ENCODE results near the gene MMRN1.

MMRN1 gene

DNA sequence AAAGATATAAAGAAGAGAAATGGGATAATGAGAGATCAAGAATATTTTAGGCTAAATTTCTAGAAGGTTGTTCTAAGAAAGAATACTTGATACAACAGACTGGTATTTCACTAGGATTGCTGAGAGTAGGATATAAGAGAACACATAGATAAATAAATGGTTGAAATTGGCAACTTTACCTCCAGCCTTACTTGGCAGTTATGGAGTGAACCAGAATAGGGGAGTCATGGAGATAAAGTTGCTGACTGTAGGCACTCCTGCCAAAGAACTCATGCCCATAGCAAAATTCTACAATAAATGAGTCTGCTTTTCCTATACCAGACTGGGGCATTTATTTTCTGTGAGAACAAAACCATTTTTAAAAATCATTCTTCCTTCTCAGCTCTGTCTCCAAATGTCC is 26.4 kb upstream of the MMRN1 start:
- no peak for TF ChIP-seq CSDC2 (CRISPR knock-in tag; IDR thresholded peaks at IDR 0.05)
- no peak for TF ChIP-seq SNAI2 (CRISPR knock-in tag; IDR thresholded peaks at IDR 0.05)
- no peak for TF ChIP-seq ESRRG (CRISPR knock-in tag; IDR thresholded peaks at IDR 0.05)
- TF ChIP-seq ZNF565 (CRISPR knock-in tag; conservative IDR thresholded peaks at IDR 0.05; ENCODE audit: low read depth), result no peak

DNA sequence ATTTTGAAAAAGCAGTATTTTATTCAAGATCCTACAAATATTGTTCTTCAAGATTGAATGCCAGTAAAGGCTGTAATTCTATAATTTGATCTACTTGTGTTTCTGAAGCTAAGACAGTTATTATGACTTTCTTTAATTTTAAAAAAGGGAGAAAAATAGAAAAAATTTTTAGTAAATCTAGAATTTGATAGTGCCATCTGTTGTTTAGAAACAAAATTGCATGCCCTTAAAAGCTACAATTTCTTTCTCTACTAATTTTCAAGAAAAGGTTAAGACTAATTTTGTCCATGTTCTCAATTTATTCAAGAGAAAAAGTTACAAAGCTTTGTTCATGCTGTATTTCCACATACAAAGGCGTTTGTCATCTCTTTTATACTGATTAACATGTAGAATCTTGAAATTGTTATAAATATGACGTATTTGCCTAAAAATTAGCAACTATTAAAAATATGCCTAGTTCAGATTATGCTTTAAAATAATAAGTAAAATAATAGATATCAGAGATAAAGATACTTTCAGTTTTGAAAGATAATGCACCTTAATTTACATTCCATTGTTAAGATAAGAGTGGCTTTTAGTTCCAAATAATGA is 25.6 kb upstream of the MMRN1 start:
- no peak for TF ChIP-seq GLIS3 (CRISPR knock-in tag; IDR thresholded peaks at IDR 0.05)
- no peak for TF ChIP-seq ISL1 (CRISPR knock-in tag; IDR thresholded peaks at IDR 0.05)
- no peak for ATAC-seq

More for the DNA sequence above, 26.4 kb upstream of the MMRN1 start:
- ATAC-seq, result no peak

DNA sequence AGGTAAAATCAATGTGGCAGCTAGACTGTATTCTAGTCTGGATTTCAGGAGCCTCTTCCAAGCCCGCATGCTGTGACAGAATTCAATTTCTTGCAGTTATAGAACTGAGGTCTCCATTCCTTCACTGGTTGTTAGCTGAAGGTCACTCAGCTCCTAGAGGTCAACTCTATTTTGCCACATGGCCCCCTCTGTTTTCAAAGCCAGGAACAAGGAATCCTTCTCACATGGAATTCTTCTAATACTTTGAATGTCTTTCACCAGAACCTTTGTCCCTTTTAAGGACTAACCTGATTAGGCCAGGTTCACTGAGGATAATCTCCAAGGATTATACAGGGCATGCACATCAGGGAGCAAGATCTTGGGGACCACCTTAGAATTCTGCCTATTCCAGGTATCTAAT is 23.4 kb upstream of the MMRN1 start:
- TF ChIP-seq SNAI2 (CRISPR knock-in tag; IDR thresholded peaks at IDR 0.05) (no peak), TOX (CRISPR knock-in tag; IDR thresholded peaks at IDR 0.05; ENCODE audit: borderline replicate concordance) (no peak), OSR1 (CRISPR knock-in tag; IDR thresholded peaks at IDR 0.05) (no peak), ZFP30 (CRISPR knock-in tag; IDR thresholded peaks at IDR 0.05) (no peak)
- TF ChIP-seq, protein P1, sequence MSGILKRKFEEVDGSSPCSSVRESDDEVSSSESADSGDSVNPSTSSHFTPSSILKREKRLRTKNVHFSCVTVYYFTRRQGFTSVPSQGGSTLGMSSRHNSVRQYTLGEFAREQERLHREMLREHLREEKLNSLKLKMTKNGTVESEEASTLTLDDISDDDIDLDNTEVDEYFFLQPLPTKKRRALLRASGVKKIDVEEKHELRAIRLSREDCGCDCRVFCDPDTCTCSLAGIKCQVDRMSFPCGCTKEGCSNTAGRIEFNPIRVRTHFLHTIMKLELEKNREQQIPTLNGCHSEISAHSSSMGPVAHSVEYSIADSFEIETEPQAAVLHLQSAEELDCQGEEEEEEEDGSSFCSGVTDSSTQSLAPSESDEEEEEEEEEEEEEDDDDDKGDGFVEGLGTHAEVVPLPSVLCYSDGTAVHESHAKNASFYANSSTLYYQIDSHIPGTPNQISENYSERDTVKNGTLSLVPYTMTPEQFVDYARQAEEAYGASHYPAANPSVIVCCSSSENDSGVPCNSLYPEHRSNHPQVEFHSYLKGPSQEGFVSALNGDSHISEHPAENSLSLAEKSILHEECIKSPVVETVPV (CRISPR knock-in tag; IDR thresholded peaks at IDR 0.05), result no peak
- TF ChIP-seq, protein P2, sequence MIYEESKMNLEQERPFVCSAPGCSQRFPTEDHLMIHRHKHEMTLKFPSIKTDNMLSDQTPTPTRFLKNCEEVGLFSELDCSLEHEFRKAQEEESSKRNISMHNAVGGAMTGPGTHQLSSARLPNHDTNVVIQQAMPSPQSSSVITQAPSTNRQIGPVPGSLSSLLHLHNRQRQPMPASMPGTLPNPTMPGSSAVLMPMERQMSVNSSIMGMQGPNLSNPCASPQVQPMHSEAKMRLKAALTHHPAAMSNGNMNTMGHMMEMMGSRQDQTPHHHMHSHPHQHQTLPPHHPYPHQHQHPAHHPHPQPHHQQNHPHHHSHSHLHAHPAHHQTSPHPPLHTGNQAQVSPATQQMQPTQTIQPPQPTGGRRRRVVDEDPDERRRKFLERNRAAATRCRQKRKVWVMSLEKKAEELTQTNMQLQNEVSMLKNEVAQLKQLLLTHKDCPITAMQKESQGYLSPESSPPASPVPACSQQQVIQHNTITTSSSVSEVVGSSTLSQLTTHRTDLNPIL (CRISPR knock-in tag; IDR thresholded peaks at IDR 0.05; ENCODE audit: low read depth), result no peak
- ATAC-seq, result no peak

DNA sequence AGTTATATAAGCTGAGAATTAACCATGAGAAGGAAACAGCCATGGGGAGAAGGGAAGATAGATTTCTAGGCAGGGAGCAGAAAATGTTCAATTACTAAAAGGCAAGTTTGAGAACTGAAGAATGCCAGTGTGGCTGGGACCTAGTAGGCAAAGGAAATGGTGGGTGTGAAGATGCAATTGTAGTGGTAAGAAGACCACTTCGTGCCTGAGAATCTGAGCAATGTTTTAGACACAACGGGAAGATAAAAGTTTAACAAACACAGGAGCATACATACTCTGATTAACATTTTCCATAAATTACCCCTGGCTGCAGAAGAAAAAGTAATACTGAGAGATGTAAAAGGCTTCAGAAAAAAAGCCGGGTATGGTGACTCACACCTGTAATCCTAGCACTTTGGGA is 18.1 kb upstream of the MMRN1 start:
- no peak for ATAC-seq
- TF ChIP-seq, protein P3, sequence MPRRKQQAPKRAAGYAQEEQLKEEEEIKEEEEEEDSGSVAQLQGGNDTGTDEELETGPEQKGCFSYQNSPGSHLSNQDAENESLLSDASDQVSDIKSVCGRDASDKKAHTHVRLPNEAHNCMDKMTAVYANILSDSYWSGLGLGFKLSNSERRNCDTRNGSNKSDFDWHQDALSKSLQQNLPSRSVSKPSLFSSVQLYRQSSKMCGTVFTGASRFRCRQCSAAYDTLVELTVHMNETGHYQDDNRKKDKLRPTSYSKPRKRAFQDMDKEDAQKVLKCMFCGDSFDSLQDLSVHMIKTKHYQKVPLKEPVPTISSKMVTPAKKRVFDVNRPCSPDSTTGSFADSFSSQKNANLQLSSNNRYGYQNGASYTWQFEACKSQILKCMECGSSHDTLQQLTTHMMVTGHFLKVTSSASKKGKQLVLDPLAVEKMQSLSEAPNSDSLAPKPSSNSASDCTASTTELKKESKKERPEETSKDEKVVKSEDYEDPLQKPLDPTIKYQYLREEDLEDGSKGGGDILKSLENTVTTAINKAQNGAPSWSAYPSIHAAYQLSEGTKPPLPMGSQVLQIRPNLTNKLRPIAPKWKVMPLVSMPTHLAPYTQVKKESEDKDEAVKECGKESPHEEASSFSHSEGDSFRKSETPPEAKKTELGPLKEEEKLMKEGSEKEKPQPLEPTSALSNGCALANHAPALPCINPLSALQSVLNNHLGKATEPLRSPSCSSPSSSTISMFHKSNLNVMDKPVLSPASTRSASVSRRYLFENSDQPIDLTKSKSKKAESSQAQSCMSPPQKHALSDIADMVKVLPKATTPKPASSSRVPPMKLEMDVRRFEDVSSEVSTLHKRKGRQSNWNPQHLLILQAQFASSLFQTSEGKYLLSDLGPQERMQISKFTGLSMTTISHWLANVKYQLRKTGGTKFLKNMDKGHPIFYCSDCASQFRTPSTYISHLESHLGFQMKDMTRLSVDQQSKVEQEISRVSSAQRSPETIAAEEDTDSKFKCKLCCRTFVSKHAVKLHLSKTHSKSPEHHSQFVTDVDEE (CRISPR knock-in tag; IDR thresholded peaks at IDR 0.05), result no peak
- TF ChIP-seq PPARA (CRISPR knock-in tag; IDR thresholded peaks at IDR 0.05; ENCODE audit: borderline replicate concordance) (no peak), GLIS3 (CRISPR knock-in tag; IDR thresholded peaks at IDR 0.05) (no peak), ESRRG (CRISPR knock-in tag; IDR thresholded peaks at IDR 0.05) (no peak), ZNF8 (CRISPR knock-in tag; IDR thresholded peaks at IDR 0.05) (no peak), TCF4 (CRISPR knock-in tag; IDR thresholded peaks at IDR 0.05; ENCODE audit: borderline replicate concordance) (no peak), ZFP30 (CRISPR knock-in tag; IDR thresholded peaks at IDR 0.05) (no peak), ISL1 (CRISPR knock-in tag; IDR thresholded peaks at IDR 0.05) (no peak), ARNTL (CRISPR knock-in tag; IDR thresholded peaks at IDR 0.05; ENCODE audit: borderline replicate concordance, low read depth) (no peak), RARB (CRISPR knock-in tag; IDR thresholded peaks at IDR 0.05) (no peak), ZNF565 (CRISPR knock-in tag; conservative IDR thresholded peaks at IDR 0.05; ENCODE audit: low read depth) (no peak), SNAI2 (CRISPR knock-in tag; IDR thresholded peaks at IDR 0.05) (no peak), ZNF70 (CRISPR knock-in tag; IDR thresholded peaks at IDR 0.05) (no peak)
- TF ChIP-seq, protein P4, sequence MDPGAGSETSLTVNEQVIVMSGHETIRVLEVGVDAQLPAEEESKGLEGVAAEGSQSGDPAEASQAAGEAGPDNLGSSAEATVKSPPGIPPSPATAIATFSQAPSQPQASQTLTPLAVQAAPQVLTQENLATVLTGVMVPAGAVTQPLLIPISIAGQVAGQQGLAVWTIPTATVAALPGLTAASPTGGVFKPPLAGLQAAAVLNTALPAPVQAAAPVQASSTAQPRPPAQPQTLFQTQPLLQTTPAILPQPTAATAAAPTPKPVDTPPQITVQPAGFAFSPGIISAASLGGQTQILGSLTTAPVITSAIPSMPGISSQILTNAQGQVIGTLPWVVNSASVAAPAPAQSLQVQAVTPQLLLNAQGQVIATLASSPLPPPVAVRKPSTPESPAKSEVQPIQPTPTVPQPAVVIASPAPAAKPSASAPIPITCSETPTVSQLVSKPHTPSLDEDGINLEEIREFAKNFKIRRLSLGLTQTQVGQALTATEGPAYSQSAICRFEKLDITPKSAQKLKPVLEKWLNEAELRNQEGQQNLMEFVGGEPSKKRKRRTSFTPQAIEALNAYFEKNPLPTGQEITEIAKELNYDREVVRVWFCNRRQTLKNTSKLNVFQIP (CRISPR knock-in tag; IDR thresholded peaks at IDR 0.05; ENCODE audit: borderline replicate concordance, low read depth), result no peak
- TF ChIP-seq, protein P2 (CRISPR knock-in tag; IDR thresholded peaks at IDR 0.05; ENCODE audit: low read depth), result no peak
